ENCODE measurements around the gene MGST1.

- TF ChIP-seq CTCF (IDR thresholded peaks at IDR 0.05) = no peak
- TF ChIP-seq ZFX (IDR thresholded peaks at IDR 0.05; ENCODE audit: borderline replicate concordance) = no peak
Observed at GRCh38 chr12:16346958-16347357, 487 bp upstream of the MGST1 start.

Measured in 22Rv1 (cell line).